HG03280 (cell line): ENCODE data around the gene GIPC2.

Source experiments
- ATAC-seq: cut with Tn5 transposase; IDR thresholded peaks from one replicate; pipeline ENCODE4 v1.9.1; 2021; ENCODE audit warnings: mild to moderate bottlenecking, moderate library complexity; ENCODE audit not compliant: unreplicated experiment

The GIPC2 gene

GRCh38 chr1:78141531-78142231 is 95.9 kb downstream of the GIPC2 start:
- no peak for ATAC-seq

- ATAC-seq, result peak; percentile 19
These were observed 97.0 kb downstream of the GIPC2 start for GRCh38 chr1:78142736-78143135.

GRCh38 chr1:78143152-78143551 is 97.4 kb downstream of the GIPC2 start:
- peak; percentile 70 for ATAC-seq

- no peak for ATAC-seq
These were observed 97.9 kb downstream of the GIPC2 start for GRCh38 chr1:78143673-78144072.

GRCh38 chr1:78145105-78145580 is 99.4 kb downstream of the GIPC2 start:
- ATAC-seq, result peak; percentile 72

- ATAC-seq, result no peak
These were observed 100.5 kb downstream of the GIPC2 start for GRCh38 chr1:78146205-78146771.

GRCh38 chr1:78147031-78147430 is 101.3 kb downstream of the GIPC2 start:
- ATAC-seq, result no peak

- ATAC-seq, result no peak
These were observed 107.4 kb downstream of the GIPC2 start for GRCh38 chr1:78153092-78153736.

- ATAC-seq, result no peak
These were observed 109.4 kb downstream of the GIPC2 start for GRCh38 chr1:78155121-78155520.

GRCh38 chr1:78156805-78157521 is 111.2 kb downstream of the GIPC2 start:
- no peak for ATAC-seq

- ATAC-seq, result no peak
These were observed 120.0 kb downstream of the GIPC2 start for GRCh38 chr1:78165816-78166215.

GRCh38 chr1:78168306-78168705 is 122.5 kb downstream of the GIPC2 start:
- ATAC-seq, result no peak

GRCh38 chr1:78170859-78171258 is 125.1 kb downstream of the GIPC2 start:
- no peak for ATAC-seq

- ATAC-seq, result no peak
These were observed 126.2 kb downstream of the GIPC2 start for GRCh38 chr1:78171736-78172590.

GRCh38 chr1:78176448-78176847 is 130.7 kb downstream of the GIPC2 start:
- ATAC-seq, result no peak

- ATAC-seq, result no peak
These were observed 132.0 kb downstream of the GIPC2 start for GRCh38 chr1:78177708-78178270.

- no peak for ATAC-seq
These were observed 133.1 kb downstream of the GIPC2 start for GRCh38 chr1:78178816-78179215.

GRCh38 chr1:78184460-78185072 is 138.8 kb downstream of the GIPC2 start:
- ATAC-seq, result peak; percentile 60
